Panc1 (cell line): Measurements from ENCODE around the gene CD37. TPM values are rescaled to one million over a fixed set of nuclear protein-coding genes. Genes with fewer than 3 reads are reported as not detected.

Experiments
- ATAC-seq: fragments of 200-7000 bp; cut with Tn5 transposase; 2 replicates; pipeline ENCODE4 v1.9.1; 2020; ENCODE audit warnings: mild to moderate bottlenecking, moderate library complexity
- BruUV-seq: library from RNA; stranded (reverse); fragments of 400-500 nt; replicated peaks from 2 replicates; lab custom pipeline; 2021; lab: Mats Ljungman, UMichigan
- CTCF ChIA-PET: fragments of 300-600 bp; sonication (Branson Sonifier 250); formaldehyde crosslinking; loops from one replicate; lab custom pipeline; 2022; ENCODE audit warnings: antibody characterized with exemption; lab: Charles Lee
- POLR2A ChIA-PET: fragments of 300-600 bp; sonication (Branson Sonifier 250); formaldehyde crosslinking; loops from one replicate; lab custom pipeline; 2022; ENCODE audit warnings: antibody characterized with exemption; lab: Charles Lee
- DNase-seq: peaks from one replicate; pipeline ENCODE4 v3.0.0-alpha.2; 2010; ENCODE audit warnings: low read depth, low spot score
- H3K27ac ChIP-seq: 2 replicates; pipeline ENCODE4 v1.5.1; 2011; ENCODE audit warnings: mild to moderate bottlenecking, low read length, inconsistent platforms
- H3K27me3 ChIP-seq: fragments of 200-500 bp; sonication (Bioruptor generic); 2 replicates; pipeline ENCODE4 v1.6.0; 2014; ENCODE audit warnings: low read length, inconsistent platforms; ENCODE audit not compliant: control insufficient read depth, insufficient read depth
- H3K36me3 ChIP-seq: fragments of 200-500 bp; sonication (Bioruptor generic); 2 replicates; pipeline ENCODE4 v1.5.1; 2014; ENCODE audit warnings: inconsistent platforms, mild to moderate bottlenecking, low read length, moderate library complexity; ENCODE audit not compliant: control insufficient read depth, insufficient read depth
- H3K4me1 ChIP-seq: 2 replicates; pipeline ENCODE4 v1.5.1; 2011; ENCODE audit warnings: inconsistent platforms, mild to moderate bottlenecking, low read length, moderate library complexity; ENCODE audit not compliant: control insufficient read depth, insufficient read depth
- H3K4me3 ChIP-seq, 2 experiments: 2 replicates each; pipeline ENCODE4 v1.5.1; 2011 to 2012; ENCODE audit warnings: low read depth in 2 of 2, low read length in 2 of 2, mild to moderate bottlenecking in 2 of 2, inconsistent platforms in 1 of 2, moderate library complexity in 1 of 2
- H3K9me3 ChIP-seq: fragments of 200-500 bp; sonication (Bioruptor generic); 2 replicates; pipeline ENCODE4 v1.5.1; 2014; ENCODE audit warnings: low read depth, mild to moderate bottlenecking, inconsistent platforms, low read length, moderate library complexity; ENCODE audit not compliant: control insufficient read depth, insufficient read depth
- CTCF ChIP-seq: fragments of 450-650 bp; IDR thresholded peaks from 2 replicates; pipeline ENCODE4 v1.5.1; 2017; ENCODE audit warnings: mild to moderate bottlenecking
- POLR2AphosphoS5 ChIP-seq: IDR thresholded peaks from 2 replicates; pipeline ENCODE4 v1.6.1; 2012; ENCODE audit warnings: mild to moderate bottlenecking, low read depth, low read length, moderate library complexity
- REST ChIP-seq, 2 experiments: IDR thresholded peaks; 2 replicates each; pipeline ENCODE4 v1.6.1; 2011 to 2012; ENCODE audit warnings: low read depth in 2 of 2, control low read depth in 1 of 2, low read length in 1 of 2, mild to moderate bottlenecking in 1 of 2, moderate library complexity in 1 of 2; ENCODE audit not compliant: insufficient read depth in 1 of 2
- SIN3A ChIP-seq: IDR thresholded peaks from 2 replicates; pipeline ENCODE4 v1.6.1; 2012; ENCODE audit warnings: low read depth, mild to moderate bottlenecking, low read length, moderate library complexity, borderline replicate concordance; ENCODE audit not compliant: insufficient read depth
- TCF7L2 ChIP-seq: IDR thresholded peaks from 2 replicates; pipeline ENCODE4 v1.6.1; 2011; ENCODE audit warnings: mild to moderate bottlenecking, low read depth, low read length, inconsistent platforms
- in situ Hi-C: cut with HindIII; loops from 2 replicates; pipeline ENCODE4 v1.10.0; 2016; ENCODE audit warnings: low sequenced_read_pairs, low pct_unique_long_range_greater_than_20kb
- intact Hi-C: fragments of 100-400 bp; cut with micrococcal nuclease; formaldehyde crosslinking; loops from one replicate; pipeline ENCODE4 v1.10.0; 2022; ENCODE audit not compliant: unreplicated experiment
- microRNA-seq: library from miRNA; unstranded; fragments of <30 nt; microRNA quantifications from one replicate; pipeline ENCODE4 v1.1.0, GENCODE V29; 2020; ENCODE audit not compliant: unreplicated experiment
- total RNA-seq: library from RNA; stranded (reverse); gene quantifications from one replicate; pipeline ENCODE4 v1.2.1, GENCODE V29; 2021; ENCODE audit not compliant: unreplicated experiment

The CD37 gene
- total RNA-seq, 1 experiment from 2014 or later, result 0.33 TPM

GRCh38 chr19:49389406-49389805 is 54.2 kb downstream of the CD37 start:
- H3K4me3 ChIP-seq, result no peak overlapping the region
- H3K27ac ChIP-seq, result no peak overlapping the region
- no peaks in the 10 kb centered on the region for H3K9me3 ChIP-seq
- H3K27me3 ChIP-seq, result no peaks in the 10 kb centered on the region
- ChIA-PET CTCF (no interaction called here), POLR2A (no interaction called here)
- TF ChIP-seq TCF7L2 (no peak), REST (IDR thresholded peaks at IDR 0.05; ENCODE audit: insufficient read depth in 1 of 2, low read depth in 2 of 2, low read length in 1 of 2) (no peak), POLR2AphosphoS5 (no peak), SIN3A (no peak), CTCF (no peak)
- no peak for DNase-seq
- no TSS peak for BruUV-seq
- H3K36me3 ChIP-seq, result no peaks in the 10 kb centered on the region
- ATAC-seq, result no peak
- in situ Hi-C loops (no loop called here), intact Hi-C loops (no loop called here)
- H3K4me1 ChIP-seq, result no peaks in the 10 kb centered on the region

Small RNA genes lying within 50 kb of the gene (microRNA-seq; reads per million reads assigned to microRNA genes)
- gene MIR4324, result not detected

Other genes with a start within 250 kb of the CD37 start
- gene SNRNP70, start 250.0 kb upstream of the CD37 start, total RNA-seq, result 180 TPM
- gene LIN7B, start 221.0 kb upstream of the CD37 start, total RNA-seq, result 6.4 TPM
- gene C19orf73, start 216.3 kb upstream of the CD37 start, total RNA-seq, result 1.4 TPM
- gene PPFIA3, start 215.9 kb upstream of the CD37 start, total RNA-seq, result 21.7 TPM
- 0.13 TPM for gene HRC, start 180.0 kb upstream of the CD37 start, total RNA-seq
- 19.4 TPM for gene TRPM4, start 177.6 kb upstream of the CD37 start, total RNA-seq
- gene SLC6A16, start 10.2 kb upstream of the CD37 start, total RNA-seq, result 1.3 TPM
- 31.9 TPM for gene TEAD2, start 27.0 kb downstream of the CD37 start, total RNA-seq
- 0.95 TPM for gene DKKL1, start 28.5 kb downstream of the CD37 start, total RNA-seq
- not detected for gene KASH5, start 52.8 kb downstream of the CD37 start, total RNA-seq
- not detected for gene PTH2, start 88.0 kb downstream of the CD37 start, total RNA-seq
- gene GFY, start 90.0 kb downstream of the CD37 start, total RNA-seq, result not detected
- gene SLC17A7, start 106.1 kb downstream of the CD37 start, total RNA-seq, result 1.2 TPM
- gene PIH1D1, start 116.4 kb downstream of the CD37 start, total RNA-seq, result 78.5 TPM
- 19.6 TPM for gene ALDH16A1, start 117.8 kb downstream of the CD37 start, total RNA-seq
- 1.5 TPM for gene FLT3LG, start 138.8 kb downstream of the CD37 start, total RNA-seq
- 1,196 TPM for gene RPL13A, start 152.2 kb downstream of the CD37 start, total RNA-seq
- 956 TPM for gene RPS11, start 161.0 kb downstream of the CD37 start, total RNA-seq
- gene FCGRT, start 177.3 kb downstream of the CD37 start, total RNA-seq, result 16.7 TPM
- gene RCN3, start 192.6 kb downstream of the CD37 start, total RNA-seq, result 3.0 TPM
- 66.1 TPM for gene NOSIP, start 245.2 kb downstream of the CD37 start, total RNA-seq
- gene PRRG2, start 245.9 kb downstream of the CD37 start, total RNA-seq, result 0.64 TPM